Panc1 (cell line): ENCODE results near the gene FLYWCH1.

ENCODE experiments used
- POLR2AphosphoS5 ChIP-seq: IDR thresholded peaks from 2 replicates; pipeline ENCODE4 v1.6.1; 2012; ENCODE audit warnings: mild to moderate bottlenecking, low read depth, low read length, moderate library complexity
- SIN3A ChIP-seq: IDR thresholded peaks from 2 replicates; pipeline ENCODE4 v1.6.1; 2012; ENCODE audit warnings: low read depth, mild to moderate bottlenecking, low read length, moderate library complexity, borderline replicate concordance; ENCODE audit not compliant: insufficient read depth
- TF ChIP-seq, protein P1 (sequence below): fragments of 450-650 bp; IDR thresholded peaks from 2 replicates; pipeline ENCODE4 v1.5.1; 2017; ENCODE audit warnings: mild to moderate bottlenecking
- TF ChIP-seq, protein P2 (sequence below), 2 experiments: IDR thresholded peaks; 2 replicates each; pipeline ENCODE4 v1.6.1; 2011 to 2012; ENCODE audit warnings: low read depth in 2 of 2, control low read depth in 1 of 2, low read length in 1 of 2, mild to moderate bottlenecking in 1 of 2, moderate library complexity in 1 of 2; ENCODE audit not compliant: insufficient read depth in 1 of 2

DNA sequence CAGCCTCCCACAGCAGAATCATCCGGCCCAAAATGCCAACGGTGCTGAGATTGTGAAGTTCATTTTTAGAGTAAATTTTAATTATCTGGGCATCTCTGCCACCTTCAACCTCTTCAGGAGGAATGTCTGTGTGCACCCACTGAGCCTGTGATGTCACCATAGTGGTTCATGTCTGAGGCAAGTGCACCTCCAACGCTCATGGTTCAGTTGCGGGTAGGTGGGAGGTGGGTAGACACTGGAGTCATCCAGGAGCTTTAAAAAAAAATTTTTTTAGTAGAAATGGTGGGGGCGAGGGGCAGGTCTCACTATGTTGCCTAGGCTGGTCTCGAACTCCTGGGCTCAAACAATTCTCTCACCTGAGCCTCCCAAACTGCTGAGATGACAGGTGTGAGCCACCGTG, 1.9 kb downstream of the FLYWCH1 start:
- TF ChIP-seq, protein P1, sequence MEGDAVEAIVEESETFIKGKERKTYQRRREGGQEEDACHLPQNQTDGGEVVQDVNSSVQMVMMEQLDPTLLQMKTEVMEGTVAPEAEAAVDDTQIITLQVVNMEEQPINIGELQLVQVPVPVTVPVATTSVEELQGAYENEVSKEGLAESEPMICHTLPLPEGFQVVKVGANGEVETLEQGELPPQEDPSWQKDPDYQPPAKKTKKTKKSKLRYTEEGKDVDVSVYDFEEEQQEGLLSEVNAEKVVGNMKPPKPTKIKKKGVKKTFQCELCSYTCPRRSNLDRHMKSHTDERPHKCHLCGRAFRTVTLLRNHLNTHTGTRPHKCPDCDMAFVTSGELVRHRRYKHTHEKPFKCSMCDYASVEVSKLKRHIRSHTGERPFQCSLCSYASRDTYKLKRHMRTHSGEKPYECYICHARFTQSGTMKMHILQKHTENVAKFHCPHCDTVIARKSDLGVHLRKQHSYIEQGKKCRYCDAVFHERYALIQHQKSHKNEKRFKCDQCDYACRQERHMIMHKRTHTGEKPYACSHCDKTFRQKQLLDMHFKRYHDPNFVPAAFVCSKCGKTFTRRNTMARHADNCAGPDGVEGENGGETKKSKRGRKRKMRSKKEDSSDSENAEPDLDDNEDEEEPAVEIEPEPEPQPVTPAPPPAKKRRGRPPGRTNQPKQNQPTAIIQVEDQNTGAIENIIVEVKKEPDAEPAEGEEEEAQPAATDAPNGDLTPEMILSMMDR: no peak
- no peak for TF ChIP-seq SIN3A
- TF ChIP-seq, protein P2, sequence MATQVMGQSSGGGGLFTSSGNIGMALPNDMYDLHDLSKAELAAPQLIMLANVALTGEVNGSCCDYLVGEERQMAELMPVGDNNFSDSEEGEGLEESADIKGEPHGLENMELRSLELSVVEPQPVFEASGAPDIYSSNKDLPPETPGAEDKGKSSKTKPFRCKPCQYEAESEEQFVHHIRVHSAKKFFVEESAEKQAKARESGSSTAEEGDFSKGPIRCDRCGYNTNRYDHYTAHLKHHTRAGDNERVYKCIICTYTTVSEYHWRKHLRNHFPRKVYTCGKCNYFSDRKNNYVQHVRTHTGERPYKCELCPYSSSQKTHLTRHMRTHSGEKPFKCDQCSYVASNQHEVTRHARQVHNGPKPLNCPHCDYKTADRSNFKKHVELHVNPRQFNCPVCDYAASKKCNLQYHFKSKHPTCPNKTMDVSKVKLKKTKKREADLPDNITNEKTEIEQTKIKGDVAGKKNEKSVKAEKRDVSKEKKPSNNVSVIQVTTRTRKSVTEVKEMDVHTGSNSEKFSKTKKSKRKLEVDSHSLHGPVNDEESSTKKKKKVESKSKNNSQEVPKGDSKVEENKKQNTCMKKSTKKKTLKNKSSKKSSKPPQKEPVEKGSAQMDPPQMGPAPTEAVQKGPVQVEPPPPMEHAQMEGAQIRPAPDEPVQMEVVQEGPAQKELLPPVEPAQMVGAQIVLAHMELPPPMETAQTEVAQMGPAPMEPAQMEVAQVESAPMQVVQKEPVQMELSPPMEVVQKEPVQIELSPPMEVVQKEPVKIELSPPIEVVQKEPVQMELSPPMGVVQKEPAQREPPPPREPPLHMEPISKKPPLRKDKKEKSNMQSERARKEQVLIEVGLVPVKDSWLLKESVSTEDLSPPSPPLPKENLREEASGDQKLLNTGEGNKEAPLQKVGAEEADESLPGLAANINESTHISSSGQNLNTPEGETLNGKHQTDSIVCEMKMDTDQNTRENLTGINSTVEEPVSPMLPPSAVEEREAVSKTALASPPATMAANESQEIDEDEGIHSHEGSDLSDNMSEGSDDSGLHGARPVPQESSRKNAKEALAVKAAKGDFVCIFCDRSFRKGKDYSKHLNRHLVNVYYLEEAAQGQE (IDR thresholded peaks at IDR 0.05; ENCODE audit: insufficient read depth in 1 of 2, low read depth in 2 of 2, low read length in 1 of 2): no peak
- TF ChIP-seq POLR2AphosphoS5: no peak
